ENCODE data around the gene FNTB. TPM values are rescaled to one million over a fixed set of nuclear protein-coding genes. Genes with fewer than 3 reads are reported as not detected.

Gene FNTB
- total and polyA plus RNA-seq, 2 donors (not counting 3 experiments of a cell fraction or from before 2014, with no cell fraction given), result 21.0 to 21.6 TPM

- ChIA-PET CTCF (no interaction called here), POLR2A (no interaction called here)
- Histone ChIP-seq H3K4me3 (replicated peaks in 1 of 3; ENCODE audit: insufficient read depth in 1 of 3, low read depth in 1 of 3, low read length in 3 of 3) (no peak overlapping the region), H3K27me3 (ENCODE audit: control insufficient read depth in 2 of 2, insufficient read depth in 2 of 2, low read length in 2 of 2) (no peaks in the 10 kb centered on the region), H3K79me2 (ENCODE audit: control insufficient read depth, insufficient read depth, low read length) (no peaks in the 10 kb centered on the region), H3K9ac (replicated peaks; ENCODE audit: extremely low read depth, insufficient read depth, low read length) (no peak overlapping the region), H3K9me1 (replicated peaks; ENCODE audit: control insufficient read depth, extremely low read depth, insufficient read depth, low read length) (no peaks in the 10 kb centered on the region), H3K4me2 (ENCODE audit: insufficient read depth, low read length) (no peak overlapping the region), H4K20me1 (replicated peaks; ENCODE audit: control insufficient read depth, extremely low read depth, insufficient read depth, low read length) (no peaks in the 10 kb centered on the region), H3K4me1 (ENCODE audit: control insufficient read depth, extremely low read depth, insufficient read depth, low read length) (peaks cover 19% of the 10 kb centered on the region), H3K27ac (ENCODE audit: insufficient read depth, low read depth, low read length) (no peak overlapping the region), H3K9me3 (replicated peaks; ENCODE audit: control insufficient read depth, insufficient read depth, low read length) (no peaks in the 10 kb centered on the region), H2AFZ (ENCODE audit: low read depth, low read length) (no peak overlapping the region), H3K36me3 (ENCODE audit: control insufficient read depth in 2 of 2, extremely low read depth in 1 of 2, insufficient read depth in 2 of 2, low read length in 2 of 2) (peaks cover 8 to 23% of the 10 kb centered on the region in 2 experiments)
- no TSS peak for BruUV-seq (replicated peaks)
- DNase-seq (ENCODE audit: low read depth, low spot score) (no peak), FAIRE-seq (no peak)
- TF ChIP-seq POLR2A (IDR thresholded peaks at IDR 0.05; ENCODE audit: low read depth, low read length), result no peak
- dilution Hi-C loops (cut with MboI; ENCODE audit: extremely low pct_ligation_motif_present, low sequenced_read_pairs) (no loop called here), intact Hi-C loops (cut with micrococcal nuclease) (no loop called here)
Observed at GRCh38 chr14:65072256-65072655, 85.6 kb downstream of the FNTB start.

- H3K9me3 ChIP-seq (replicated peaks; ENCODE audit: control insufficient read depth, insufficient read depth, low read length), result no peaks in the 10 kb centered on the region
- no peak overlapping the region for H2AFZ ChIP-seq (ENCODE audit: low read depth, low read length)
- peaks cover 14 to 30% of the 10 kb centered on the region in 2 experiments for H3K36me3 ChIP-seq (ENCODE audit: control insufficient read depth in 2 of 2, extremely low read depth in 1 of 2, insufficient read depth in 2 of 2, low read length in 2 of 2)
- intact Hi-C loops (cut with micrococcal nuclease), result no loop called here
- H3K4me1 ChIP-seq (ENCODE audit: control insufficient read depth, extremely low read depth, insufficient read depth, low read length), result peaks cover 19% of the 10 kb centered on the region
- H3K27me3 ChIP-seq (ENCODE audit: control insufficient read depth in 2 of 2, insufficient read depth in 2 of 2, low read length in 2 of 2), result no peaks in the 10 kb centered on the region
- FAIRE-seq (no peak), DNase-seq (ENCODE audit: low read depth, low spot score) (no peak)
- no TSS peak for BruUV-seq (replicated peaks)
- H3K79me2 ChIP-seq (ENCODE audit: control insufficient read depth, insufficient read depth, low read length), result peaks cover 3% of the 10 kb centered on the region
- POLR2A ChIA-PET, result no interaction called here
- H3K9me1 ChIP-seq (replicated peaks; ENCODE audit: control insufficient read depth, extremely low read depth, insufficient read depth, low read length), result no peaks in the 10 kb centered on the region
- CTCF ChIA-PET, result no interaction called here
- no peak for TF ChIP-seq MAX (IDR thresholded peaks at IDR 0.05; ENCODE audit: insufficient read depth, insufficient read length)
- no peak for TF ChIP-seq POLR2AphosphoS5 (IDR thresholded peaks at IDR 0.05; ENCODE audit: insufficient read depth, low read depth, low read length)
- no peak for TF ChIP-seq CTCF (IDR thresholded peaks at IDR 0.05; ENCODE audit: extremely low read depth in 1 of 2, insufficient read depth in 1 of 2, low read depth in 1 of 2, low read length in 2 of 2)
- no peak for TF ChIP-seq JUN (IDR thresholded peaks at IDR 0.05; ENCODE audit: borderline replicate concordance, insufficient read depth, insufficient read length, low read depth)
- no peak for TF ChIP-seq EZH2 (IDR thresholded peaks at IDR 0.05; ENCODE audit: borderline replicate concordance, low read depth, low read length, severe bottlenecking)
- TF ChIP-seq MYC (IDR thresholded peaks at IDR 0.05; ENCODE audit: low read depth, low read length), result no peak
- TF ChIP-seq POLR2A (IDR thresholded peaks at IDR 0.05; ENCODE audit: low read depth, low read length), result no peak
- TF ChIP-seq GATA2 (IDR thresholded peaks at IDR 0.05; ENCODE audit: insufficient read depth, insufficient read length, low read depth, low read length), result no peak
- TF ChIP-seq FOS (IDR thresholded peaks at IDR 0.05; ENCODE audit: borderline replicate concordance, insufficient read depth, low read length), result no peak
- no peak overlapping the region for H3K4me3 ChIP-seq (replicated peaks in 1 of 3; ENCODE audit: insufficient read depth in 1 of 3, low read depth in 1 of 3, low read length in 3 of 3)
- dilution Hi-C loops (cut with MboI; ENCODE audit: extremely low pct_ligation_motif_present, low sequenced_read_pairs), result no loop called here
- H3K27ac ChIP-seq (ENCODE audit: insufficient read depth, low read depth, low read length), result no peak overlapping the region
- H4K20me1 ChIP-seq (replicated peaks; ENCODE audit: control insufficient read depth, extremely low read depth, insufficient read depth, low read length), result no peaks in the 10 kb centered on the region
- H3K4me2 ChIP-seq (ENCODE audit: insufficient read depth, low read length), result no peak overlapping the region
- H3K9ac ChIP-seq (replicated peaks; ENCODE audit: extremely low read depth, insufficient read depth, low read length), result no peak overlapping the region
Observed at GRCh38 chr14:65072937-65073336, 86.2 kb downstream of the FNTB start.

All from endothelial cell of umbilical vein (primary cell).